Motor neuron (in vitro differentiated cells): ENCODE results near the gene FOXG1. TPM values are rescaled to one million over a fixed set of nuclear protein-coding genes. Genes with fewer than 3 reads are reported as not detected.
A peak's percentile ranks its signal among the peaks of the same experiment; 100 is the strongest.

Experiments used
- ATAC-seq, 8 experiments: fragments of 200-7000 bp; cut with Tn5 transposase; replicated peaks in 6 of 8; 2 replicates each; pipeline ENCODE4 v1.8.0; 2021; ENCODE audit warnings: mild to moderate bottlenecking in 8 of 8, moderate library complexity in 8 of 8
- H3K27ac ChIP-seq, 2 donors: fragments of 250-450 bp; sonication (Bioruptor Pico); 2 replicates each; pipeline ENCODE4 v1.9.0; 2021; ENCODE audit warnings: antibody characterized with exemption in 2 of 2, mild to moderate bottlenecking in 2 of 2, moderate library complexity in 1 of 2
- H3K4me1 ChIP-seq, 2 donors: fragments of 250-450 bp; sonication (Bioruptor Pico); replicated peaks in 1 of 2; 2 replicates each; pipeline ENCODE4 v1.6.1; 2021; ENCODE audit warnings: antibody characterized with exemption in 2 of 2, mild to moderate bottlenecking in 2 of 2, moderate library complexity in 1 of 2
- H3K4me3 ChIP-seq, 5 donors: fragments of 250-450 bp; sonication (Bioruptor Pico); 2 replicates each; pipeline ENCODE4 v1.9.0; 2021; ENCODE audit warnings: antibody characterized with exemption in 5 of 5, mild to moderate bottlenecking in 5 of 5, moderate library complexity in 4 of 5
- WGBS, 10 experiments: fragments of 450-650 bp; shearing (Covaris generic); methylation state at CpG; one replicate each; pipeline ENCODE4 v1.0.0; 2022; 5-methylcytosine and 5-hydroxymethylcytosine counted together
- in situ Hi-C, 9 experiments: fragments of 400-800 bp; cut with MboI; loops; one replicate each; pipeline ENCODE4 v1.15.0; 2021; ENCODE audit warnings: low sequenced_read_pairs in 9 of 9, low pct_unique_long_range_greater_than_20kb in 2 of 9; ENCODE audit not compliant: unreplicated experiment in 9 of 9
- total RNA-seq, 8 experiments: library from RNA; unstranded; fragments of 300-600 nt; gene quantifications; 2 replicates each; pipeline versions ENCODE4 v1.2.3 to v1.2.4, GENCODE V29; 2022

The FOXG1 gene
- total RNA-seq, 8 experiments from 2014 or later, result 0.08 to 0.62 (median 0.12) TPM; not detected in 2

GRCh38 chr14:28764257-28765160, 2.1 kb upstream of the FOXG1 start:
- Histone ChIP-seq H3K4me1 (peaks cover 0 to 4% of the 10 kb centered on the region in 2 donors), H3K27ac (no peak overlapping the region), H3K4me3 (no peak overlapping the region)
- no peak for ATAC-seq
- in situ Hi-C loops, result loop anchor here in 7 of 9 experiments (25.0 kb wide), 4 partner anchors 473 to 1673 kb away; no protein-coding TSS in a partner anchor
- 4 to 100% (median 16%) methylated on average over 1 to 12 of the region's 16 CpGs for WGBS, 10 experiments

- H3K27ac ChIP-seq, result no peak overlapping the region
- ATAC-seq, result peak in 1 of 8 experiments; percentile 12
- no peaks in the 10 kb centered on the region for H3K4me1 ChIP-seq
- in situ Hi-C loops, result loop anchor here in 7 of 9 experiments (25.0 kb wide), 4 partner anchors 472 to 1672 kb away; no protein-coding TSS in a partner anchor
- no peak overlapping the region for H3K4me3 ChIP-seq
- 1 to 60% (median 8%) methylated on average over 4 to 25 of the region's 27 CpGs for WGBS, 10 experiments
Observed at GRCh38 chr14:28765169-28765830, 1.3 kb upstream of the FOXG1 start.

DNA sequence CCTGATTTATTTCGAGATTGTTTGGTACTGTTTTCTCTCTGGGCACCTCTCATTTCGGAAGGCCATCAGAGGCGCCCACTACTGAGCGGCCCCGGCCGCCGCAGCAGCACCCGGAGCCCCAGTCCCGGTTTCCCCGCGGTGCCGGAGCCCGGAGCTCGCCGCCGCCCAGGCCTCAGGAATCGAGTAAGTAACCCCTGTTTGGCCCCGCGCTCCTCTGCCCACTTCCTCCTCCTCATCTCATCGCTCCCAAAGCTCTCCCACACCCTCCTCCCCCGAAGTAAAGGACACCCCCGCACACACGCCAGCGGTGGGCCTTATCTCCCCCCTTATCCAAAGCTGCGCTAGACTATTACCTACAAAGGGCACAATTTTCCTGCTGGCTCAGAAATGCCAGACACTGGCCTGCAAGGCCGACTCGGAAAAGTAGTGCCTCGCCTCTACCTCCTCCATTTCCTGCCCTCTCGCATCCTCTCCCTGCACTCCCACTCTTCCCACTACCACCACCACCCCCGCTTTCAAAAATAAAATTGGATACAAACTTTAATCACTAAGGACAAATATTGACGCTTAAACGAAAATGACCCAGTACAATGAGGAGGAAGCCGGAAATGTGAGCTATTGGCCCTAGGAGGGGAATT, 637 bp upstream of the FOXG1 start:
- 0 to 30% (median 0%) methylated on average over 1 to 13 of the region's 33 CpGs; no CpG with 5 or more reads in 4 of the 10 experiments for WGBS, 10 experiments
- Histone ChIP-seq H3K27ac (no peak overlapping the region), H3K4me1 (no peaks in the 10 kb centered on the region), H3K4me3 (peak overlapping the region in 2 of 5 donors; percentile 20 to 26)
- in situ Hi-C loops, result loop anchor here in 7 of 9 experiments (25.0 kb wide), 4 partner anchors 471 to 1671 kb away; no protein-coding TSS in a partner anchor
- peak in 7 of 8 experiments; percentile 29 to 51 (median 45) for ATAC-seq

DNA sequence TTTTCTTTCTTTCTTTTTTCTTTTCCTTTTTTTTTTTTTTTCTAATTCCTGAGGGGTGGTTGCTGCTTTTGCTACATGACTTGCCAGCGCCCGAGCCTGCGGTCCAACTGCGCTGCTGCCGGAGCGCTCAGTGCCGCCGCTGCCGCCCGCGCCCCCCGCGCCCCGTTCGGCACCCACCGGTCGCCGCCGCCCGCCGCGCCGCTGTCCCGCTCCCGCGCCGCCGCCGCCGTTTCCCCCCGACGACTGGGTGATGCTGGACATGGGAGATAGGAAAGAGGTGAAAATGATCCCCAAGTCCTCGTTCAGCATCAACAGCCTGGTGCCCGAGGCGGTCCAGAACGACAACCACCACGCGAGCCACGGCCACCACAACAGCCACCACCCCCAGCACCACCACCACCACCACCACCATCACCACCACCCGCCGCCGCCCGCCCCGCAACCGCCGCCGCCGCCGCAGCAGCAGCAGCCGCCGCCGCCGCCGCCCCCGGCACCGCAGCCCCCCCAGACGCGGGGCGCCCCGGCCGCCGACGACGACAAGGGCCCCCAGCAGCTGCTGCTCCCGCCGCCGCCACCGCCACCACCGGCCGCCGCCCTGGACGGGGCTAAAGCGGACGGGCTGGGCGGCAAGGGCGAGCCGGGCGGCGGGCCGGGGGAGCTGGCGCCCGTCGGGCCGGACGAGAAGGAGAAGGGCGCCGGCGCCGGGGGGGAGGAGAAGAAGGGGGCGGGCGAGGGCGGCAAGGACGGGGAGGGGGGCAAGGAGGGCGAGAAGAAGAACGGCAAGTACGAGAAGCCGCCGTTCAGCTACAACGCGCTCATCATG, 654 bp downstream of the FOXG1 start:
- in situ Hi-C loops, result loop anchor here in 7 of 9 experiments (25.0 kb wide), 4 partner anchors 470 to 1670 kb away; no protein-coding TSS in a partner anchor
- H3K4me1 ChIP-seq, result no peaks in the 10 kb centered on the region
- H3K4me3 ChIP-seq, result peak overlapping the region in 2 of 5 donors; percentile 20 to 26
- no peak for ATAC-seq
- no peak overlapping the region for H3K27ac ChIP-seq
- 0% methylated on average over 2 of the region's 100 CpGs; no CpG with 5 or more reads in 9 of the 10 experiments for WGBS, 10 experiments

- 0 to 12% (median 5%) methylated on average over 2 to 28 of the region's 77 CpGs; no CpG with 5 or more reads in 5 of the 10 experiments for WGBS, 10 experiments
- H3K4me1 ChIP-seq, result no peaks in the 10 kb centered on the region
- in situ Hi-C loops, result loop anchor here in 7 of 9 experiments (25.0 kb wide), 4 partner anchors 469 to 1669 kb away; no protein-coding TSS in a partner anchor
- H3K4me3 ChIP-seq, result no peak overlapping the region
- no peak overlapping the region for H3K27ac ChIP-seq
- ATAC-seq, result peak in 1 of 8 experiments; percentile 8
Observed at GRCh38 chr14:28767853-28768741, 1.5 kb downstream of the FOXG1 start.

DNA sequence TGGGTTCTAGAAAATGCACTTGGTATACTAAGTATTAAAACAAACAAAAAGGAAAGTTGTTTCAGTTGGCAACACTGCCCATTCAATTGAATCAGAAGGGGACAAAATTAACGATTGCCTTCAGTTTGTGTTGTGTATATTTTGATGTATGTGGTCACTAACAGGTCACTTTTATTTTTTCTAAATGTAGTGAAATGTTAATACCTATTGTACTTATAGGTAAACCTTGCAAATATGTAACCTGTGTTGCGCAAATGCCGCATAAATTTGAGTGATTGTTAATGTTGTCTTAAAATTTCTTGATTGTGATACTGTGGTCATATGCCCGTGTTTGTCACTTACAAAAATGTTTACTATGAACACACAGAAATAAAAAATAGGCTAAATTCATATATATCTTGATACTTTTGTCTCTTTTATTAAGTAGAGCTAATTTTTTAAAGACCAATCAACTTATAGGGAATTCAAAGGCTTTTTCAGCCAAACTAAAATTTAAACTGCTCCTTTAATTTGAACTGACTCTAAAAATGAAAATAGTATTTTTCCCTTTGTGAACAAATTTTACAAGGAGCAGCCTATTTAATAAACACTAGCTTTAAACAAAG, 2.8 kb downstream of the FOXG1 start:
- H3K27ac ChIP-seq, result no peak overlapping the region
- WGBS, 10 experiments, result 14 to 62% (median 25%) methylated on average over 2 to 4 of the region's 4 CpGs
- no peaks in the 10 kb centered on the region for H3K4me1 ChIP-seq
- H3K4me3 ChIP-seq, result no peak overlapping the region
- no peak for ATAC-seq
- in situ Hi-C loops, result loop anchor here in 7 of 9 experiments (25.0 kb wide), 4 partner anchors 468 to 1668 kb away; no protein-coding TSS in a partner anchor

DNA sequence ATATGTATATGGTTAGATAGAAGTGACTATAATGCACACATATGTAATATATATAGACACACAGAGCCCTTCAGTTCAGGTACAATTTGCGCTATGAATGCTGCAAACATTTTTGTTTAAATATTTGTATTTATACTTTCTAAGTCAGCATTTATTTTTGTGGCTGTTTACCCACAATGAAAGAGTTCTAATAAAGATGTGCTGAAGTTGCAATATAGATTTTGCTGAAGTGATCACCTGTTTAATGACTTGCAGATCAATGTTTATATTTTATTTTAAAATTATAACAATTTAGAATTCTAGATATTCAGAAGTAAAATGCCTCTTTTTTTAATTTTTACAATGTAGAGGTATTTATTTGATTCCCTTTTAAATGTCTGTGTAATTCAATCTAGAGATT, 3.5 kb downstream of the FOXG1 start:
- ATAC-seq, result no peak
- Histone ChIP-seq H3K27ac (no peak overlapping the region), H3K4me1 (no peaks in the 10 kb centered on the region), H3K4me3 (no peak overlapping the region)
- 17 to 100% (median 43%) methylated on average over 1 of the region's 1 CpG; no CpG with 5 or more reads in 3 of the 10 experiments for WGBS, 10 experiments
- in situ Hi-C loops, result loop anchor here in 7 of 9 experiments (10.0 to 25.0 kb wide), 5 partner anchors 467 to 1667 kb away; no protein-coding TSS in a partner anchor

DNA sequence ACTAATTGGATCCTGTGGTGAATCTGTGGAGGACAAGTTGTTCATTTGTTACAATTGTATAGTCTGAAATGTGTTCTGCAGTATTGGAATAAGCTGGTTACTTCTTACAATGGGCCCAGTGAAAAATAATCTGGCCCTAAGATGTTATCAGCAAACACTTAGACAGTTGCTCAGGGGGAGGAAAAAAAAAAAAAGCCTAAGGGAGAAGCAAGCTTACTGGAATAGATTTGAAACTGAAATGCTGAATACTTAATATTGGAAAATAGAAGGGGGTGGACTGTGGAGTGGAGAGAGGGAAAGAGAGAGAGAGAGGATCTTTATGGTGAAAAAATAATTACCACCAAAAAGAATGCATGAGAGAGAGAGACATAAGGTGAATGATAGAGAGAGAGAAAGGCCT, 4.0 kb downstream of the FOXG1 start:
- no peak for ATAC-seq
- in situ Hi-C loops, result loop anchor here in 7 of 9 experiments (10.0 to 25.0 kb wide), 5 partner anchors 467 to 1667 kb away; no protein-coding TSS in a partner anchor
- H3K4me3 ChIP-seq, result no peak overlapping the region
- H3K4me1 ChIP-seq, result no peaks in the 10 kb centered on the region
- no peak overlapping the region for H3K27ac ChIP-seq

- WGBS, 10 experiments, result 0 to 25% (median 0%) methylated on average over 1 of the region's 1 CpG; no CpG with 5 or more reads in 1 of the 10 experiments
- in situ Hi-C loops, result loop anchor here in 7 of 9 experiments (10.0 to 25.0 kb wide), 5 partner anchors 466 to 1666 kb away; no protein-coding TSS in a partner anchor
- Histone ChIP-seq H3K27ac (no peak overlapping the region), H3K4me3 (no peak overlapping the region), H3K4me1 (no peaks in the 10 kb centered on the region)
- no peak for ATAC-seq
Observed at GRCh38 chr14:28771168-28771567, 4.6 kb downstream of the FOXG1 start.

DNA sequence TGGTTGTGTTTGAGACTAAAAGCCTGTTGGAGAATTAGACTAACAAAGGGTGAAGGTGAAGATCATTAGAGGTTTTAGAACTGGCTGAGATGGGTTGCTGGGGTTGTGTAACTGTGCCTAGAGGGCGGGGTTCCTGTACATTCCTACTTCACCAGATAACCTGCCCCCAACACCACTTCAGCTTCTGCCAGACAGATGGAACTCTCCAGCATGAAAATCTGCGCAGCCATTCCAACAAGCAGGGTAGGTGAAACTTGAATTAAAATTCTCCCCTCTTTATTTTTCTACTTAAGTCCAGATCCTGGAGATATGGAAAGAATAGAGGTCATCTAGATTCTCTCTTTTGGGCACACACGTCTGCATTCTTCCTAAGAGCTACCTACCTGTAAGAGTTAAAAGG, 6.0 kb downstream of the FOXG1 start:
- Histone ChIP-seq H3K27ac (no peak overlapping the region), H3K4me3 (no peak overlapping the region), H3K4me1 (no peaks in the 10 kb centered on the region)
- ATAC-seq, result no peak
- in situ Hi-C loops, result loop anchor here in 7 of 9 experiments (10.0 to 25.0 kb wide), 5 partner anchors 465 to 1665 kb away; no protein-coding TSS in a partner anchor
- WGBS, 10 experiments, result 0 to 50% (median 0%) methylated on average over 1 to 3 of the region's 3 CpGs; no CpG with 5 or more reads in 3 of the 10 experiments

- WGBS, 10 experiments, result 0 to 23% (median 3%) methylated on average over 1 to 7 of the region's 7 CpGs
- in situ Hi-C loops, result loop anchor here in 7 of 9 experiments (10.0 to 25.0 kb wide), 5 partner anchors 464 to 1664 kb away; no protein-coding TSS in a partner anchor
- H3K27ac ChIP-seq, result no peak overlapping the region
- H3K4me3 ChIP-seq, result no peak overlapping the region
- no peak for ATAC-seq
- no peaks in the 10 kb centered on the region for H3K4me1 ChIP-seq
Observed at GRCh38 chr14:28773176-28773575, 6.6 kb downstream of the FOXG1 start.
